Right lobe of liver (tissue), 4 donors: ENCODE measurements around the gene RGS12.

Experiments
- POLR2A ChIP-seq: fragments of 450-650 bp; IDR thresholded peaks from one replicate; pipeline ENCODE4 v1.6.1; 2017; ENCODE audit warnings: antibody characterized with exemption, mild to moderate bottlenecking
- TF ChIP-seq, protein P1 (sequence below), 4 donors: fragments of 200-600 bp in 3 of 4; fragments of 450-650 bp in 1 of 4; IDR thresholded peaks; one replicate each; pipeline versions ENCODE4 v1.5.1 to v1.8.0; 2016 to 2022; ENCODE audit warnings: antibody characterized with exemption in 4 of 4, mild to moderate bottlenecking in 2 of 4
- donor health status: DM: no; HTN: no; CAD: no.
- donor health status: DM: no; HTN: no; CAD: no.
- donor health status: DM: no; HTN: yes; CAD: no.

DNA sequence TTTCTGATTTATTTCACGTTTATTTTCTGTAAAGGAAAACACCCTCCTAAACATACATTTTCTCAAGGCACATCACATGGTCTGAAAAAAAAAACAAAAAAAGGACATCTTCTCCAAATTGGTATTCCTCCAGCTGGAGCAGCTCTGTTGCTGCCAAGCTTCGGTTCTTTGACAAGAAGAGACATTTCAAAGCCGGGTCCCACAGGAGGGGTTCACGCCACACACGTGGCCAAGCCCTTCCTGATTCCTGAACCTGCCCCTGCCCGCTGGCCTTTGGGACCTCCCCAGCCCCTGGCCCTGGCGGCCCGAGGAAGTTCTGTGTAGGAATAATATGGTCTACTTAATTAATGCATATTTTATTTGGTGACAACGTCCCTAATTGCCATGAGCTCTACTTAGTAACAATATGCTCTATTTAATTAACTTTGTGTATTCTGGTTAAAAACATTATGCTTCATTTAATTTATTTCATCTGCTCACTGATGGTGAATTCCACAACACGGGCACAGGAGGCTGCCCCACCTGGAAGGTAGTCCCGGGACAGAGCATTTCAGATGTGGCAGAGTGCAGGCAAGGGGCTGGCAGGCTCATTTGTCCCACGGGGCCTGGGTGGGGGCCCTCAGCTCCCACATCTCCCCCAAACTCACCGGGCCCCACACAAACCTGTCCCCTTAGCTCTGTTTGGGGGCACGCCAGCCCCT is 5.4 kb upstream of the RGS12 start:
- TF ChIP-seq, protein P1, sequence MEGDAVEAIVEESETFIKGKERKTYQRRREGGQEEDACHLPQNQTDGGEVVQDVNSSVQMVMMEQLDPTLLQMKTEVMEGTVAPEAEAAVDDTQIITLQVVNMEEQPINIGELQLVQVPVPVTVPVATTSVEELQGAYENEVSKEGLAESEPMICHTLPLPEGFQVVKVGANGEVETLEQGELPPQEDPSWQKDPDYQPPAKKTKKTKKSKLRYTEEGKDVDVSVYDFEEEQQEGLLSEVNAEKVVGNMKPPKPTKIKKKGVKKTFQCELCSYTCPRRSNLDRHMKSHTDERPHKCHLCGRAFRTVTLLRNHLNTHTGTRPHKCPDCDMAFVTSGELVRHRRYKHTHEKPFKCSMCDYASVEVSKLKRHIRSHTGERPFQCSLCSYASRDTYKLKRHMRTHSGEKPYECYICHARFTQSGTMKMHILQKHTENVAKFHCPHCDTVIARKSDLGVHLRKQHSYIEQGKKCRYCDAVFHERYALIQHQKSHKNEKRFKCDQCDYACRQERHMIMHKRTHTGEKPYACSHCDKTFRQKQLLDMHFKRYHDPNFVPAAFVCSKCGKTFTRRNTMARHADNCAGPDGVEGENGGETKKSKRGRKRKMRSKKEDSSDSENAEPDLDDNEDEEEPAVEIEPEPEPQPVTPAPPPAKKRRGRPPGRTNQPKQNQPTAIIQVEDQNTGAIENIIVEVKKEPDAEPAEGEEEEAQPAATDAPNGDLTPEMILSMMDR (IDR thresholded peaks at IDR 0.05): no peak
- no peak for TF ChIP-seq POLR2A
